Choroid plexus epithelial cell (primary cell): ENCODE measurements around the gene SLC25A41.

ENCODE experiments used
- DNase-seq: peaks from one replicate; pipeline ENCODE4 v3.0.0-alpha.2; 2010; ENCODE audit warnings: low read depth
- H3K4me3 ChIP-seq: 2 replicates; pipeline ENCODE4 v1.5.1; 2011; ENCODE audit warnings: low read depth, mild to moderate bottlenecking, control low read depth, low read length, moderate library complexity
- CTCF ChIP-seq: conservative IDR thresholded peaks from 2 replicates; pipeline ENCODE4 v1.5.1; 2011; ENCODE audit warnings: low read depth, mild to moderate bottlenecking, control low read depth, inconsistent platforms, low read length, moderate library complexity

SLC25A41 gene

GRCh38 chr19:6453951-6454565 lies 20.5 kb upstream of the SLC25A41 start:
- no peak overlapping the region for H3K4me3 ChIP-seq
- DNase-seq: no peak
- no peak for TF ChIP-seq CTCF

GRCh38 chr19:6452899-6453298 lies 19.3 kb upstream of the SLC25A41 start:
- no peak overlapping the region for H3K4me3 ChIP-seq
- no peak for TF ChIP-seq CTCF
- no peak for DNase-seq

GRCh38 chr19:6452223-6452614 lies 18.7 kb upstream of the SLC25A41 start:
- no peak overlapping the region for H3K4me3 ChIP-seq
- no peak for DNase-seq
- TF ChIP-seq CTCF: no peak

- no peak for DNase-seq
- TF ChIP-seq CTCF: no peak
- H3K4me3 ChIP-seq: no peak overlapping the region
Measured at GRCh38 chr19:6451583-6452222, 18.1 kb upstream of the SLC25A41 start.

- no peak for TF ChIP-seq CTCF
- DNase-seq: no peak
- no peak overlapping the region for H3K4me3 ChIP-seq
Measured at GRCh38 chr19:6450166-6450565, 16.6 kb upstream of the SLC25A41 start.

GRCh38 chr19:6448045-6448444 lies 14.5 kb upstream of the SLC25A41 start:
- H3K4me3 ChIP-seq: no peak overlapping the region
- no peak for DNase-seq
- no peak for TF ChIP-seq CTCF

GRCh38 chr19:6446452-6446851 lies 12.9 kb upstream of the SLC25A41 start:
- TF ChIP-seq CTCF: no peak
- DNase-seq: no peak
- no peak overlapping the region for H3K4me3 ChIP-seq
